HTR-8/SVneo (cell line): Measurements from ENCODE around the gene TUBGCP2.
A peak's percentile ranks its signal among the peaks of the same experiment; 100 is the strongest.

Source experiments
- DNase-seq: peaks from one replicate; pipeline ENCODE4 v3.0.0; 2011; ENCODE audit warnings: low spot score, mixed read lengths; ENCODE audit not compliant: insufficient read length
- FAIRE-seq: peaks from 2 replicates; lab custom pipeline; 2011; peaks lifted over from hg19 to GRCh38; lab: Jason Lieb, UNC

The TUBGCP2 gene

DNA sequence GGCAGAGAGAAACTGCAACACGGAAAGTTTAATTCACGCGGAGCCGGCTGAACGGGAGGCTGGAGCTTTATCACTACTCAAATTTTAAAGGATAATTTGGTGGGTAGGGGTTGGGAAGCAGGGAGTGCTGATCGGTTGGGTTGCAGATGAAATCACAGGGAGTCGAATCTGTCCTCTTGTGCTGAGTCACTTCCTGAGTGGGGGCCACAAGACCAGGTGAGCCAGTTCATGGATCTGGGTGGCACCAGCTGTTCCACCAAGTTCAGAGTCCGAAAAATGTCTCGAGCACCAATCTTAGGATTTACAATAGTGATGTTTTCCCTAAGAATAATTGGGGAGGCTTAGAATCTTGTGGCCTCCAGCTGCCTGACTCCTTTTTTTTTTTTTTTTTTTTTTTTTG lies 34.9 kb upstream of the TUBGCP2 start:
- FAIRE-seq, result no peak
- DNase-seq, result no peak

DNA sequence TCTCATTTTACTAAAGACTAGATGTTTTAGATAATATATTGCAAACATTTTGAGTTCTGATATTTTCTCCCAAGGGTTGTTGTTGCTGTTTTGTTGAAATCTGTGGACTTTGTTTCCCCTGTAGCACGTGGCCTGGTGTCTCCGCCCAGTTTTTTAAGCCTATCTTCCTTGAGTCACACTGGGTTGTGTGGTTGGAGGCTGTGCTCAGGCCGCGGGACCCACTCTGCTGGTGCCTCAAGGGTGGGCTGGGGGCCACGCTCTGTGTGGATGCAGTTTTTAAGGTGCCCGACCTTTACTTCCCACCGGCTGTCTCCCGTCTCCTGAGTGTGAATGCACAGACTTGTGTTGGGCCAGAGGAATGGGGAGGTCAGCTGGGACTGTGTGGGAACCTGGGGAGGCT lies 34.3 kb upstream of the TUBGCP2 start:
- FAIRE-seq (no peak), DNase-seq (no peak)

DNA sequence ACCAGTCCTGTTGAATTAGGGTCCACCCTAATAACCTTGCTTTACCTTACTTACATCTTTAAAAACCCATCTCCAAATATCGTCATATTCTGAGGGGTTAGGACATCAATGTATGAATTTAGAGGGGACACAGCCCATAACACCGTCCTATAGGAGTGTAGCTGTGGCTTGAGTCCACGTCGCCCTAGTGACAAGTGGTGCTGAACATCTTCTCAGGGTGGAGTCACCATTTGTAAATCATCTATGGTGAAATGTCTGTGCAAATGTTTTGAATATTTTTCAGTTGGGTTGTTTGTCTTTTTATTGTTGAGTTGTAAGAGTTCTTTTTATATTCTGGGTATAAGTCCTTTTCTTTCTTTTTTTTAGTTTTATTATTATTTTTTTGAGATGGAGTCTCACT lies 33.3 kb upstream of the TUBGCP2 start:
- no peak for DNase-seq
- FAIRE-seq, result no peak

DNA sequence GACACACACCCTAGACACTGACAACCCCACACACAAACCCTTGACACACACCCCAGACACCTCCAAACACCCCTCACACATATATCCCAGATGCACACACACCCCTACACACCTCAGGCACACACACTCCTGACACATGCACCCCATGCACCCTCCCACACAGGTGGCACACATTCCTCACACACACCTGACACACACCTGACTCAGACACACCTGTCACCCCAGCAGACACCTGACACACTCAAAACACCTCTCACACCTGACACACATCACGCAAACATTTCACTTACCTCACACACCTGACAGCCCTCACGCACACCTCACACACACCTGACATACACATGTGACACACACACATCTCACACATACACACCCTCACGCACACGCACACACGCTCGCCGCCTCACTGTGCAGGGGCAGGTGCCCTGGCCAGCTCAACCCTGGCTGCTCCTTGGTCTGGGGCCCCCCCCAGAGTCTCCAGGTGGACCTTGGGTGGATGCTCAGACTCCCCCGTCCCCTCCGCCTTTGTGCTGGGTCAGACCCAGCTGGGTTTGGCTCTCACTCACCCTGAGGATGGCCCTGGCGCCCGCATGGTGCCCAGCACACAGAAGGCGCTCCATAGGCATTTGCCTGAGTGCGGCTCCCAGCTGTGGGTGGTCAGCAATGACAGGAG lies 31.2 kb upstream of the TUBGCP2 start:
- peak; percentile 66 for FAIRE-seq
- DNase-seq, result no peak

DNA sequence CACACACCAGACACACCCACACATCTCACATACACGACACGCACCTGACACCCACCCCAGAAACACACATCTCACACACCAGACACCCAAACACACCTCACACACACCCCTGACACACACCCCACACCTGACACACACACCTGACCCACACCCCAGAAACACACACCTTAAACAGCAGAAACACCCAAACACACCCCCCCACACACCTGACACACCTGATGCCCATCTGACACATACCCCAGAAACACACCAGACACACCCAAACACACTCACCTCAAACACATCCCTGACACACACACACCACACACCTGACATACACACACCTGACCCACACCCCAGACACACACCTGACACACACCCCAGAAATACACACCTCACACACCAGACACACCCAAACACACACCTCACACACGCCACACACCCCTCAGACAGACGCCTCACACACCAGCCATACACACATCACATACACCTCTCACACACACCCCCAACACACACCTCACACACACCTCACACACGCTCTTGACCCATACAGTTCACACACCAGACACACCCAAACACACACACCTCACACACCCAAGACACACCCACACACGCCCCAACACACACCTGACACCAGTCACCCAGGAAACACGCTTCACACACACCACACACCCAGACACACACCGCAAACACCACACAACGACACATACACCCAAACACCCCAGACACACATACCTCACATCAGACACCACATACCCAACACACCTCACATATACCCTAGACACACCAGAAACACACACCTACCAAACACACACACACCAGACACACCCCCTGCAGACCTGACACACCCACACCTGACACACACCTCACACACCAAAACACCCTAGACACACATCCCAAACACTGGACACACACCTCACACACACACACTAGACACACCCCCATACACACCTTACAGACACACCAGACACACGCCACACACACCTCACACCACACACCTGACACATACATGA lies 29.7 kb upstream of the TUBGCP2 start:
- no peak for DNase-seq
- peak; percentile 86 for FAIRE-seq

DNA sequence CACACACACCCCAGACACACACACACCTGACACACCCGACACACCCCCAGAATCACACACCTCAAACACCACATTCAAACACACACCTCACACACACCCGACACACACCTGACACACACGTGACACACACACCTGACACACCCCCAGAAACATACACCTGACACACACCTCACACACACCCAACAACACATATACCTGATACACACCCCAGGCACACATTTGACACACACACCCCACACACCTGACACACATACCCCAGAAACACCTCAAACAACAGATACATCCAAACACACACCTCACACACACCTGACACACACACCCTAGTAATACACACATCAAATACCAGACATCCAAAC lies 28.7 kb upstream of the TUBGCP2 start:
- FAIRE-seq (peak; percentile 68), DNase-seq (no peak)

DNA sequence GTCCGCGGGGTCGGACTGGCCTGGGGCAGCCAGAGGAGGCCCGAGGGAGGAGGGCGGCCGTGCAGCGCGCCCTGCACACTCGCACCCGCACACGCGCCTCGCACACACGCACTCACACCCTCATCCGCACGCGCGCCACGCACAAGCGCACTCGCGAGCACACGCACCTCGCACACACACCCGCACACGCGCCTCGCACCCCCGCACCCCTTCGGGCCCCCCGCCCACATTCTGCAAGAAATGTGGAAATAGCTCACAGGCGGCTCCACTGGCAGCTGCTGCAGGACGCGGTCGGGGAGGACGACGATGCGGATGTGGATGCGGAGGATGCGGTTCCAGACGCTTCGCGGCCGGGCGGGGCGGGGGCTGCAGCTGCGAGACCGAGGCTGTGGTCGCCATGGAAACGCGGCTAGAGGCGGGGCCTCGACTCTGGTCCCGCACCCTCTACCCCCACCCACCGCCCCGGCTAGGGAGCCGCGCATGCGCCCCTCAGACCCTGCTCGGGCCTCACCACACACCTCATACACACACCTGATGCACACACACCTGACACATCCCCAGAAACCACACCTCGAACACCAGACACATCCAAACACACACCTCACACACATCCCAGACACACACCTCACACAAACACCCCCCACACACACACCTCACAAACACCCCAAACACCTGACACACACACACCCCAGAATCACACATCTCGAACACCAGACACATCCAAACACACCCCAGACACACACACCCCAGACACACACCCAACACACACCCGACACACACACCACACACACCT lies 28.1 kb upstream of the TUBGCP2 start, which contains the start of gene CALY:
CALY (minus strand) TSS at position 320 of the 793 bp plus-strand sequence. CDS start 7,907 bp downstream, outside the sequence.
- DNase-seq (no peak), FAIRE-seq (no peak)

DNA sequence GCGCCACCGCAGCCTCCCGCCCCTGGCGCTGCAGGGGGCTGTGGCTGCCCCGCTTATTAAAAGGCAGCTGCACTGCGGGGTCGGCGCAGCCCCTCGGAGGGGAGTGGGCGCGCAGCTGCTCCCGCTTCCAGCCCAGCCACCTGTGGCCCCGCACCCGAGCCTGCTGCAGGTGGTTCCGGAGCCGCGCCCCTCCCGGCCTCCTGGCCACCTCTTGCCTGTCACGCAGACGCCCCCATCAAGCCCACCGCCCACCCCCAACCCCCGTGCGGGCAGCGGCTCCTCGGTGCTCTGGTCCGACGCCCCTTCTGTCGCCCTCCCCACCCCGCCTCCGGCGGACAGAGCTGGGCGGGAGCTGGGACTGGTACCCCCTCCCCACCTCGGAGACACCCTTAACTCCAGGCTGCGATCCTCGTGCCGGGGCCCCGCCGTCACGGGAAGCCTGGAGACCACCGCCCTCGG lies 27.5 kb upstream of the TUBGCP2 start:
- DNase-seq, result no peak
- FAIRE-seq, result no peak

DNA sequence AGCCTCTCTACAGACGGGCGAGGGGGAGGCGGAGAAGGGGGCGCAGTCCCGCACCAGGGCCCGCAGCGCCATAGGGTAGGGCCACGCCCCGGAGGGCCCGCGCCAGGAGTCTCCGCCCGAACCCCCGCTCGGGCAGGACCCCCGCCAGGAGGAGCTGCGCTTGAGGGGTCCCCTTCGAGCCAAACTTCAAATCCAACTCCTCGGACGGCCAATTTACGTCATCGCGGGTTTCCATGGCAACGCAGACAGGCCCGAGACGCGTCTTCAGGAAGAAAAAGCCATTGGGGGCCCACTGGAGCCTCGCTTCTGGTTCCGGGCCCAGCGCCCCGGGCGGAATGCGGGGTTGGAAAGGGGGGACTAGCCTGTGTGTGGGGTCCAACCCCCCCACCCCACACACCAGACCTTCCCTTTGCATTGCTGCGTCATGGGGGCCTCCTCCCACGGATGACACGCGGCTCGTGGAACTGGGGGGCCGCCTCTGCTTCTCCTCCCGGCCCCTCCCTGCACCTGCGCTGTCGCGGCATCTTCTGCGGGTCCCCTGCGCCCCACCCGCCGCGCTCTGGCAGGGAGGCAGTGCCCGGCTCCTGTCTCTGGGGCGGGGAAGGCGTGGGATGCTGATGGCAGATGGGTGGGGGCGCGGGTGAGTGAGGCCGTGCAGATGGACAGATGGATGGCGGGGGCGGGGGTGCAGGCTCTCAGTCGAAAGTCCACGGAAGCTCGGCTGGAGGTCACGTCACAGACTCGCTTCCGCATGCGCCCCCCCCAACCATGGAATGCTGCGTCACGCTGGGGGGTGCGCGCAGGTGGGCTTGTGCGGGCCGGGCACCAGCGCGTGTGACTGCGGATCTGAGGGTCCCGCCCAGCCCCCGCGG lies 26.8 kb upstream of the TUBGCP2 start:
- FAIRE-seq (no peak), DNase-seq (no peak)

DNA sequence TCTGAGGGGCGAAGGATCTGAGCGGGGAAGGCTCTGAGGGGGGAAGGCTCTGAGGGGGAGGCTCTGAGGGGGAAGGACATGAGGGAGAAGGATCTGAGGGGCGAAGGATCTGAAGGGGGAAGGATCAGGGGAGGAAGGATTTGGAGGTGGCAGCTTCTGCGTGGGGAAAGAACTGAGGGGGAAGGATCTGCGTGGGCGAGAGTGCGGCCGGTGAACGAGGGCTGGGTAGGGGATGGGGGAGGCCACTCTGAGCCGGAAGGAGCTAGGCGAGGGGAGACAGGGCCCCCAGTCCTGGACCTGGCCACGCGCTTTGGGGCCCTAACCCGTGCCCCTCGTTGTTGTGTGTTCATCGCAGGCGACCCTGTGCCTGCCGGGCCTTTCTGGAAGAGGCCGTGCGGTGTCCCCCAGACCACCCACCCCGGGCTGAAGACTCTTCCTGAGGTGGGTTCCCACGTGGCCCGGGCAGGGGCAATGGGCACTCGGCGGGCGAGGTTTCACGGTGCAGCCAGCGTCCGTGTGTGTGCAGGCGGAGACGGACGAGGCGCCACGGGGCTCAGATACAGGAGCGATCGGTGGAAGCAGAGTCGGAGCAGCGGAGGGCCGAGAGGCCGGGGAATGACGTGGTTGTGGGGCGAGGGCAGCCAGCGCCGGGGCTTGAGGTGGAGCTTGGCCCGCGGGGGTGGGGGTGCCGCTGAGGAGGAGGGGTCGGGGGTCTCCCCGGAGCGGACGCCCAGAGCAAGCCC lies 26.0 kb upstream of the TUBGCP2 start:
- DNase-seq (no peak), FAIRE-seq (no peak)

DNA sequence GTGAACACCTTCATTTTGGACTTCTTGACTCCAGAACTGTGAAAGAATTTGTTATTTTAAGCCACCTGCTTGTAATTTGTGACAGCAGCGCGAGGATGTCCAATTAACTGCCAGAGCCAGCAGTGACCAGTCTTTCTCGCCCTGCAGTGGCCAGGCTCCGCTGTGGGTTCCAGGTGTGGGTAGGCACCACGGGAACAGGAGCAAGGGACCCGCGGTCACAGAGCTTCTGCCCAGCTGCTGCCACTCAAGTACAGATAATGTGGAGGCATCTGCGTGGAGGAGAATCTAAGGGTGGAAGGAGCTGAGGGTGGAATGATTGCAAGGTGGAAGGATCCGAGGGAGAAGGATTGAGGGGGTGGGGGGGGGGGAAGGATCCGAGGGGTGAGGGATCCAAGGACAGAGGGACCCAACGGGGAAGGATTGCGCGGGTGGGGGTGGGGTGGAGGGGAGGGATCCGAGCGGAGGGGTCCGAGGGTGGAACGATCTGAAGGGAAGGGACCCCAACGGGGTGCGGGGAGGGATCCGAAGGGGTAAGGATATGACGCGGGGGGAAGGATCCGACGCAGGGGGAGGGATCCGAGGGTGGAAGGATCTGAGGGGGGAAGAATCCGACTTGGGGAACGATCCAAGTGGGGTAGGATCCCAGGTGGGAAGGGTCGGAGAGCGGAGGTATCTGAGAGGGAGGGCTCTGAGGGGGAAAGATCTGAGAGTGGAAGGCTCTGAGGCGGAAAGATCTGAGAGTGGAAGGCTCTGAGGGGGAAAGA lies 24.4 kb upstream of the TUBGCP2 start:
- no peak for DNase-seq
- no peak for FAIRE-seq

DNA sequence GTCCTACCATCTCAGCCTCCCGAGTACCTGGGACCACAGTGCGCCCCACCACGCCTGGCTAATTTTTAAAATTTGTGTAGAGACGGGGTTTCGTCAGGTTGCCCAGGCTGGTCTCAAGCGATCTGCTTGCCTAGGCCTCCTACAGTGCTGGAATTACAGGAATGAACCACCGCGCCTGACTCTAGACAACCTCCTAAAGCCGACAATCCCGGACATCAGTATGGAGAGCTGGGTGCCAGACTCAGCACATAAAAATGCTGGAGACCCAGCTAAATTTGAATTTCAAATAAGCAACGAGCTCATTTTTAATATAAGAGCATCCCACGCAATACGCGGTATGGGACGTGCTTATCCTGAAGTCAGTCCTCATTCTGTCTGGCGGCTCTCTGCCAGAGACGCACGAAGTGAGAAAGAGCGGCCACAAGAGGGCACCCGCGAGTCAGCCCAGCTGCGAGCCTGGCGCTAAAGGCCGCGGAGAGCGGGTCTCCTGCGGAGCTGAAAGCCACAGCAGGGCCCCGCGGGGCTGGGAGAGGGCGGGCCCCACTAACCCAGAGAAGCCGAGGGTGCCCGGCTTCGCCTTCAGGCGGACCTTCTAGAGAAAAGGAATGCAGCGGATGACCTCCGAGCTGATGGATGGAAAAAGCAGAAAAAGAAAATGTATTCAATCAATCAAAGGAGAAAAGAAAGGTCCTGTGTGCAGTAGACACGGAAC lies 21.0 kb upstream of the TUBGCP2 start:
- peak; percentile 70 for DNase-seq
- no peak for FAIRE-seq

DNA sequence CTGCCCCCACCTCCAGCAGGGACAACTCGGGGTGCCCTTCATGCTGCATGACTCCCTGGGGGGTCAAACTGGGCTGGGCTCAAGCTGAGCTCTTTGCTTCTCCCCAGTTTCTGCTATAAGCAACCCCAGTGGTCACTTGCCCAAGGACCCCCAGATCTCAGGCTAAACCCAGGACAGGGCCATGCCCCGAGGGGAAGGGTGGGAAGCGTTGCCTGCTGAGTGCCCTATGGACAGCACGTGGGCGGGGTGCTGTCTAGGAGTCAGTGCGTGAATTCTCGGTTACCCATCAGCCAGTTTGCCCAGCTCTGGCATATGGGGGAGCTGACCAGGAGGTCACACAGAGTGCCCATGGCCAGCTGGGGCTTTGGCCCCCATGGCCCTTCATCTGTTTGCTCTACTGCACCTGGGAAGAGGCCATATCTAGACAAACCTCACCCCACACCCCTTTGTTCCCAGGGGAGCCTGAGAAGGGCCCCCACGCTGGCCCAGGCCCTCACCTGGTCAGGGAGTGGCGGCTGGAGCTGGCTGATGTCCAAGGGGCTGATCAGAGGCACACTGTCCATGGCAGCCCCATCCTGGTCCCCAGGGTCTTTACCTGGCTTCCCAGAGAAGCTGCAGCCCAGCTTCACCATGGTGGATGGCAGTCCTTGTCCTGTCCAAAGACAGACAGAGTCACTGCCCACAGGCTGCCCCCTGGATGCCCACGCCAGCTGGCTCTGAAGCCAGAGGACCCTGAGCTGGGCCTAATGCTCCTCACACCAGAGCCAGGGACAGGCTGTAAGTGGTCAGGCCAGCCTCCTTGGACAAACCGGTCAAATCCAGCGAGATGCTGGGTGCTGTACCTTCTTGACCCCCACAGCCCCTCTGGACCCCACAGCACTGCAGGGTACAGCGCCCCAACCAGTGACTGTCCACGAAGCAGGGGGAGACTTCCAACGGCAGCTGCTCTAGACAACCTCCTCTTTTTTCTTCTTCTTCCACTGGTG lies 20.0 kb upstream of the TUBGCP2 start:
- FAIRE-seq, result no peak

DNA sequence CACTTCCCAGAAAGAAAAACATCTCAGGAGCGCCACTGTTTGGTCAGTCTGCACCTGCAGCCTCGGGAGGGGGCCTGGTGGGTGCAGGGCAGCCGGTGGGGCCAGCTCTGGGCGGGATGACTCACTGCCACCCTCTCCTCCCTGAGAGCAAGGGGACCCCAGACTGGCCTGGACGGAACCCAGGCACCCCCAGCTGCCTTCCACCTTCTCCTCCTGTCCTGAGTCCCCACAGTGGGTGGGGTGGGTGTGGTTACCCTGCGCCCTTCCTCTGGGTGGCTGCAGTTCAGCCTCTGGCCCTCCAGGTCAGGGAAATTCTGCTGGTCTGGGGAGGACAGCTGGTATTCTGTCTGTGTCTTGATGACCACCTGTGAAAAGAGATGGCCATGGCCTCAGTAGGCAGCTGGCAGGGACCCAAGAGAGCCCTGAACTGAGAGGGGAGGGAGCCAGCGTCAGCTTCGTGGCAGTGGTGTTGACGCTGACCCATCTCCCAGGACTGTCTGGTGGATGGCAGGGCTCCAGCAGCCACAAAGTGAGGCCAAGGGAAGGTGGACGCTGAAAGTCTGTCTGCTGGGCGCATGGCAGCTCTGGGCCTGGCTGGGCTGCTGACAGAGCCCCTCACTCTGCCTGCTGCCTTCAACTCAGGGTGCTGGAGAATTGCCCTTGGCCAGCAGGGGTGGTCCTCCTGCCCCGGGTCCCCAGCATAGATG lies 19.1 kb upstream of the TUBGCP2 start:
- DNase-seq, result no peak
- FAIRE-seq, result no peak

More for the DNA sequence above, 20.0 kb upstream of the TUBGCP2 start:
- DNase-seq, result no peak

DNA sequence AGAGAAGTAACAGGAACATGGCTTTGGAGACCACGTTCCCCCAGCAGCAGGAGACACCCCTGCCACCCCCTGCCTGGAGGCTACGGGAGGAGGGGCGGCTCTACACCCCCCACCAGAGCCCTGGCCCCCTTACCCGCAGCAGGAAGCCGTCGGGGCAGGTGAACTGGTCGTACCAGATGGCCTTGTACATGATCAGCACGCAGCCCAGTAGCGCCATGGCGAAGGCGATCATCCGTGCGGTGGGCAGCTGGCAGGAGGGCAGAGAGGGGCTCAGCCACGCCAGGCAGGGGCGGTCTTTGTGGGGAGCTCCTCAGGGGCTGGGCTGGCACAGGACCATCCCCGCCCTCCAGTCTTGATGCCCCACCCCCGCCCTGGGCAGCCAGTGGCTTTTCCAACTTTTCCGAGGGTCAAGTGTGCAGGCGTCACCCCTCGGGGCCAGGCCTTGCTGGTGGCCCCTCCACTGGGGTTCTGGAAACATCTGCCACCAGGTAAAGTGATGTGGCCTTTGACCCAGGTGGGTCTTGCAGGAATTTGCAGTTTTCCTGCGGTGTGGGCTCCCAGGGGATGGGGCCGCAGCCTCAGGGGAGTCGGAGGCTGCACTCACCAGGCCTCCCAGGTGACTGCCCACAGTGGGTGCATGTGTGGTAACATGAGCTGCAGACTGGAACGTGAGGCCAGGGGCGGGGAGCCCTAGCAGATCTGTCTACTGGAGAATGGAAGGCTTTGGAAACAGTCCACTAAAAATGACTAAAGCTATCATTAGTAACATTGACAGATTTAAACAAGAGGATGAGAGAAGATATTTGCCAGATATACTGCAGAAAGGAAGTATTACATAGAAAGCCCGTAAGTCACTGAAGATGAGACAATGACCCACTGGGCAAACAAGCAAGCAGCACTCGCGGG lies 18.3 kb upstream of the TUBGCP2 start:
- DNase-seq (no peak), FAIRE-seq (no peak)
